Gastrocnemius medialis (tissue), 4 donors: ENCODE results near the gene ZNF664. TPM values are rescaled to one million over a fixed set of nuclear protein-coding genes. Genes with fewer than 3 reads are reported as not detected.

Source experiments
- ATAC-seq, 2 donors: fragments of 150-250 bp; one replicate each; pipeline ENCODE4 v1.9.1; 2016
- DNase-seq, 2 donors: peaks; one replicate each; pipeline ENCODE4 v3.0.0-alpha.2; 2019
- H3K27ac ChIP-seq, 4 donors: fragments of 200-600 bp; sonication (generic); 1 replicate in 1 of 4; 2 replicates in 3 of 4; pipeline ENCODE4 v1.5.1; 2016 to 2018; ENCODE audit warnings: mild to moderate bottlenecking in 2 of 4, moderate library complexity in 1 of 4
- H3K27me3 ChIP-seq, 3 donors: fragments of 200-600 bp; sonication (generic) in 2 of 3; 1 replicate in 1 of 3; 2 replicates in 2 of 3; pipeline versions ENCODE4 v1.5.1 to v1.6.0; 2016 to 2019; ENCODE audit warnings: mild to moderate bottlenecking in 1 of 3, moderate library complexity in 1 of 3
- H3K36me3 ChIP-seq, 2 donors: fragments of 200-600 bp; sonication (generic) in 1 of 2; one replicate each; pipeline ENCODE4 v1.5.1; 2017 to 2018
- H3K4me1 ChIP-seq, 2 donors: fragments of 200-600 bp; sonication (generic) in 1 of 2; one replicate each; pipeline ENCODE4 v1.5.1; 2016 to 2017; ENCODE audit warnings: mild to moderate bottlenecking in 2 of 2
- H3K4me3 ChIP-seq, 4 donors: fragments of 200-600 bp; sonication (generic) in 3 of 4; 1 replicate in 1 of 4; 2 replicates in 3 of 4; pipeline ENCODE4 v1.5.1; 2016 to 2019; ENCODE audit warnings: mild to moderate bottlenecking in 2 of 4
- H3K9me3 ChIP-seq, 3 donors: fragments of 200-600 bp; sonication (generic) in 2 of 3; 1 replicate in 1 of 3; 2 replicates in 2 of 3; pipeline ENCODE4 v1.5.1; 2016 to 2019
- CTCF ChIP-seq, 5 experiments: fragments of 450-650 bp in 3 of 5; fragments of 200-600 bp in 2 of 5; sonication (generic) in 2 of 5; IDR thresholded peaks in 4 of 5; conservative IDR thresholded peaks in 1 of 5; 1 replicate in 4 of 5; 2 replicates in 1 of 5; pipeline ENCODE4 v1.5.1; 2016 to 2019; ENCODE audit warnings: antibody characterized with exemption in 5 of 5, mild to moderate bottlenecking in 3 of 5, moderate library complexity in 3 of 5
- POLR2A ChIP-seq, 2 donors: fragments of 450-650 bp; IDR thresholded peaks; one replicate each; pipeline ENCODE4 v1.6.1; 2017; ENCODE audit warnings: antibody characterized with exemption in 2 of 2, mild to moderate bottlenecking in 2 of 2, moderate library complexity in 2 of 2
- in situ Hi-C, 4 donors: fragments of 200-750 bp; cut with MboI; loops; one replicate each; pipeline versions ENCODE4 v1.15.0 to v1.8.0; 2017; ENCODE audit warnings: low sequenced_read_pairs in 4 of 4
- intact Hi-C: fragments of 100-400 bp; cut with DNase I; formaldehyde crosslinking; loops from one replicate; pipeline ENCODE4 v1.15.1; 2023; ENCODE audit warnings: low total_unique reads
- total RNA-seq, 4 donors: library from RNA; depleted of rRNA; stranded (reverse); fragments of >200 nt; gene quantifications; one replicate each; pipeline versions ENCODE4 v1.1.0 to v1.2.3, GENCODE V29; 2016

The ZNF664 gene
- total RNA-seq, 4 donors from 2014 or later, result 18.1 to 37.0 (median 32.6) TPM

GRCh38 chr12:123986374-123986965, 13.5 kb downstream of the ZNF664 start:
- Histone ChIP-seq H3K36me3 (no peaks in the 10 kb centered on the region), H3K27ac (peak overlapping the region; percentile 38 to 68 (median 58)), H3K4me3 (no peak overlapping the region), H3K27me3 (no peaks in the 10 kb centered on the region), H3K9me3 (no peaks in the 10 kb centered on the region), H3K4me1 (peaks cover 34 to 40% of the 10 kb centered on the region in 2 donors)
- in situ Hi-C loops, result loop anchor here in 2 of 4 donors (5.0 to 10.0 kb wide), 2 partner anchors 79 to 82 kb away; no protein-coding TSS in a partner anchor
- ATAC-seq, result peak; percentile 34 to 47
- no peak for TF ChIP-seq CTCF (IDR thresholded peaks at IDR 0.05 in 4 of 5, conservative IDR thresholded peaks at IDR 0.05 in 1 of 5)
- no peak for TF ChIP-seq POLR2A (IDR thresholded peaks at IDR 0.05)
- no peak for DNase-seq
- intact Hi-C loops, result no loop called here

DNA sequence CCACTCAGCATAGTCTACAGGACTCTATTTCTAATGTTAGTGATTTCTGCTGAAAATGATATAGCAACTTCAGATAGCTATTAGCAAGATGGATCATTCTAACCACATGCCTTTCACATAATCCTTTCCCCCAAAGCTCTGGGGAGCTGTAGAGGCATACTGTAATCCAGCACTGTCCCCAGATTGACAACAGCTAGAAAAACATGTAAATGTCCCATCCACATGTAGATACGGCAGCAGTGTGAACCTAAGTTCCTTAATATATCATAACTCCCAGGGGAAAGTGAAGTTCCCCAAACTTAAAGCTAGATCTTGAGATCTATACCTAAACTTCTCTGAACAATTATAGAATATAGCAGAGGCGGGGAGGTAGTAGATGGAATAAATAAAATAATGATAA, 14.0 kb downstream of the ZNF664 start:
- no peak overlapping the region for H3K4me3 ChIP-seq
- no peak for ATAC-seq
- intact Hi-C loops (no loop called here), in situ Hi-C loops (loop anchor here in 2 of 4 donors (5.0 to 10.0 kb wide), 2 partner anchors 80 to 82 kb away; no protein-coding TSS in a partner anchor)
- H3K36me3 ChIP-seq, result no peaks in the 10 kb centered on the region
- H3K9me3 ChIP-seq, result no peaks in the 10 kb centered on the region
- no peaks in the 10 kb centered on the region for H3K27me3 ChIP-seq
- DNase-seq, result no peak
- TF ChIP-seq CTCF (IDR thresholded peaks at IDR 0.05 in 4 of 5, conservative IDR thresholded peaks at IDR 0.05 in 1 of 5), result no peak
- no peak for TF ChIP-seq POLR2A (IDR thresholded peaks at IDR 0.05)
- H3K27ac ChIP-seq, result peak overlapping the region; percentile 38 to 68 (median 58)
- peaks cover 35 to 40% of the 10 kb centered on the region in 2 donors for H3K4me1 ChIP-seq

GRCh38 chr12:123989168-123989567, 16.2 kb downstream of the ZNF664 start:
- TF ChIP-seq POLR2A (IDR thresholded peaks at IDR 0.05) (no peak), CTCF (IDR thresholded peaks at IDR 0.05 in 4 of 5, conservative IDR thresholded peaks at IDR 0.05 in 1 of 5) (no peak)
- in situ Hi-C loops, result loop anchor here in 2 of 4 donors (5.0 to 10.0 kb wide), 2 partner anchors 82 to 84 kb away; no protein-coding TSS in a partner anchor
- H3K27ac ChIP-seq, result no peak overlapping the region
- DNase-seq (no peak), ATAC-seq (no peak)
- no peaks in the 10 kb centered on the region for H3K27me3 ChIP-seq
- H3K9me3 ChIP-seq, result no peaks in the 10 kb centered on the region
- intact Hi-C loops, result no loop called here
- H3K36me3 ChIP-seq, result no peaks in the 10 kb centered on the region
- H3K4me1 ChIP-seq, result peaks cover 35 to 40% of the 10 kb centered on the region in 2 donors
- no peak overlapping the region for H3K4me3 ChIP-seq

DNA sequence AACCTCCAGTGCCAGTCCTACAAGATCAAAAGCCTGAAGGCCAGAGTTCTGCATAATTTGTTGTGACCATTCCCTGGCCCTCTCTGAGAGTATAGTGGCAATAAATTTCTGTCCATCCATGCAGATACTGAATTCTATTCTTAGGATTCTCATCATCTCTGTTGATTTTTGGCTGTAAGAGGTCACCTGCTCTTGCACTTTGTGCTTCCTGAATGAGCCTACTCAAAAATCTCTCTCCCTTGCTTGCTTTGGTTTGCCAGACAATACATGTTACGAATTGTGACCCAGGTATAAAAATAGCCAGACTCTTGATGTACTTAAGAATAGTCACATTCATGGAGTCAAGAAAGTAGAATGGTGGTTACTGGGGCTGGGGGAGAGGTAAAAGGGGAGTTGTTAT, 16.7 kb downstream of the ZNF664 start:
- no peak overlapping the region for H3K27ac ChIP-seq
- DNase-seq (no peak), ATAC-seq (no peak)
- H3K27me3 ChIP-seq, result no peaks in the 10 kb centered on the region
- H3K9me3 ChIP-seq, result no peaks in the 10 kb centered on the region
- peaks cover 34 to 35% of the 10 kb centered on the region in 2 donors for H3K4me1 ChIP-seq
- intact Hi-C loops (no loop called here), in situ Hi-C loops (loop anchor here in 2 of 4 donors (5.0 to 10.0 kb wide), 2 partner anchors 82 to 85 kb away; no protein-coding TSS in a partner anchor)
- no peaks in the 10 kb centered on the region for H3K36me3 ChIP-seq
- TF ChIP-seq POLR2A (IDR thresholded peaks at IDR 0.05), result no peak
- no peak for TF ChIP-seq CTCF (IDR thresholded peaks at IDR 0.05 in 4 of 5, conservative IDR thresholded peaks at IDR 0.05 in 1 of 5)
- H3K4me3 ChIP-seq, result no peak overlapping the region
